ENCODE results near the gene IL18RAP.

Gene IL18RAP

DNA sequence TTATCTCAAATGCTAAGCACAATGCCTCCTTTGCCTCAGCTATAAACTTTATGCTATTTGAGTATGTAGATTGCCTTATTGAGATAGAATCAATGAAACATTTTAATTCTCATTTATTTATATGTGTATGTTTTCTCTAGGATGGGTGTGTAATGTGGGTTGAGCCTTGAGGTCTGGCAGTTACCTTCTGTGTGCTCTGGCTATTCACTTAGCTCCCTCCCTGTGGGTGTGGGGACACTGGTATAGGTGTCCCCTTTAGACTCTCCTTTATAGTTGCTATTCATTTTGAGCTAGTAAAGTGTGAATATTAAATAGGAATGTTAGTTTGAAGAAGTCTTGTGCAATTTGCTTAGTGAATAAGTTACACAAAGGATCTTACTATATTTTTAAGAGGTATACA lies 51.8 kb downstream of the IL18RAP start:
- TF ChIP-seq, protein P1, sequence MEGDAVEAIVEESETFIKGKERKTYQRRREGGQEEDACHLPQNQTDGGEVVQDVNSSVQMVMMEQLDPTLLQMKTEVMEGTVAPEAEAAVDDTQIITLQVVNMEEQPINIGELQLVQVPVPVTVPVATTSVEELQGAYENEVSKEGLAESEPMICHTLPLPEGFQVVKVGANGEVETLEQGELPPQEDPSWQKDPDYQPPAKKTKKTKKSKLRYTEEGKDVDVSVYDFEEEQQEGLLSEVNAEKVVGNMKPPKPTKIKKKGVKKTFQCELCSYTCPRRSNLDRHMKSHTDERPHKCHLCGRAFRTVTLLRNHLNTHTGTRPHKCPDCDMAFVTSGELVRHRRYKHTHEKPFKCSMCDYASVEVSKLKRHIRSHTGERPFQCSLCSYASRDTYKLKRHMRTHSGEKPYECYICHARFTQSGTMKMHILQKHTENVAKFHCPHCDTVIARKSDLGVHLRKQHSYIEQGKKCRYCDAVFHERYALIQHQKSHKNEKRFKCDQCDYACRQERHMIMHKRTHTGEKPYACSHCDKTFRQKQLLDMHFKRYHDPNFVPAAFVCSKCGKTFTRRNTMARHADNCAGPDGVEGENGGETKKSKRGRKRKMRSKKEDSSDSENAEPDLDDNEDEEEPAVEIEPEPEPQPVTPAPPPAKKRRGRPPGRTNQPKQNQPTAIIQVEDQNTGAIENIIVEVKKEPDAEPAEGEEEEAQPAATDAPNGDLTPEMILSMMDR (IDR thresholded peaks at IDR 0.05; ENCODE audit: control extremely low read depth, extremely low read depth, low read depth, missing control alignments): no peak
- CTCF ChIA-PET: interaction anchor here (0.8 to 6.5 kb wide), 6 partner anchors 9 to 228 kb away, joined by 3 to 63 read pairs (median 42); no protein-coding TSS in a partner anchor
- POLR2A ChIA-PET: no interaction called here
- no peak for DNase-seq (ENCODE audit: extremely low spot score)

DNA sequence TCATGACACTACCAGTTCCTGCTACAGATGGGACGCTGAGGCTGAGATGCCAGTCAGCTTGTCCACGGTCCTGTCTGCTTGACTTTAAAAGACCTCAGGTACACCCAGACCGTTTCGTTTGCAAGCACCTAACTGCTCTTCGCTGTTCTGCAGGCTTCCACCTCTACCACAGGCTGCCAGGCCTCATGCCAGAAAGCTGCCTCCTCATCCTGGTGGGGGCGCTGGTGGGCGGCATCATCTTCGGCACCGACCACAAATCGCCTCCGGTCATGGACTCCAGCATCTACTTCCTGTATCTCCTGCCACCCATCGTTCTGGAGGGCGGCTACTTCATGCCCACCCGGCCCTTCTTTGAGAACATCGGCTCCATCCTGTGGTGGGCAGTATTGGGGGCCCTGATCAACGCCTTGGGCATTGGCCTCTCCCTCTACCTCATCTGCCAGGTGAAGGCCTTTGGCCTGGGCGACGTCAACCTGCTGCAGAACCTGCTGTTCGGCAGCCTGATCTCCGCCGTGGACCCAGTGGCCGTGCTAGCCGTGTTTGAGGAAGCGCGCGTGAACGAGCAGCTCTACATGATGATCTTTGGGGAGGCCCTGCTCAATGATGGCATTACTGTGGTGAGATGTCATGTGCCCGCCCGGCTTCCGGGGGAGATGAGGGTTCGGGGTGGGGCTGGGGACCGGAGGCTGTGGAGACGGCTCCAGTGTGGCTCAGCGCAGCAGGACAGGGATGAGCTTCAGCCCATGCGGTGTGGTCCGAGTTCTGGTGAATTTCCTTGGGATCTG lies 55.9 kb downstream of the IL18RAP start:
- POLR2A ChIA-PET: no interaction called here
- TF ChIP-seq, protein P1 (IDR thresholded peaks at IDR 0.05; ENCODE audit: control extremely low read depth, extremely low read depth, low read depth, missing control alignments): no peak
- no peak for DNase-seq (ENCODE audit: extremely low spot score)
- CTCF ChIA-PET: interaction anchor here (1.0 to 2.8 kb wide), 2 partner anchors 10 to 42 kb away, joined by 3 to 9 read pairs; no protein-coding TSS in a partner anchor

DNA sequence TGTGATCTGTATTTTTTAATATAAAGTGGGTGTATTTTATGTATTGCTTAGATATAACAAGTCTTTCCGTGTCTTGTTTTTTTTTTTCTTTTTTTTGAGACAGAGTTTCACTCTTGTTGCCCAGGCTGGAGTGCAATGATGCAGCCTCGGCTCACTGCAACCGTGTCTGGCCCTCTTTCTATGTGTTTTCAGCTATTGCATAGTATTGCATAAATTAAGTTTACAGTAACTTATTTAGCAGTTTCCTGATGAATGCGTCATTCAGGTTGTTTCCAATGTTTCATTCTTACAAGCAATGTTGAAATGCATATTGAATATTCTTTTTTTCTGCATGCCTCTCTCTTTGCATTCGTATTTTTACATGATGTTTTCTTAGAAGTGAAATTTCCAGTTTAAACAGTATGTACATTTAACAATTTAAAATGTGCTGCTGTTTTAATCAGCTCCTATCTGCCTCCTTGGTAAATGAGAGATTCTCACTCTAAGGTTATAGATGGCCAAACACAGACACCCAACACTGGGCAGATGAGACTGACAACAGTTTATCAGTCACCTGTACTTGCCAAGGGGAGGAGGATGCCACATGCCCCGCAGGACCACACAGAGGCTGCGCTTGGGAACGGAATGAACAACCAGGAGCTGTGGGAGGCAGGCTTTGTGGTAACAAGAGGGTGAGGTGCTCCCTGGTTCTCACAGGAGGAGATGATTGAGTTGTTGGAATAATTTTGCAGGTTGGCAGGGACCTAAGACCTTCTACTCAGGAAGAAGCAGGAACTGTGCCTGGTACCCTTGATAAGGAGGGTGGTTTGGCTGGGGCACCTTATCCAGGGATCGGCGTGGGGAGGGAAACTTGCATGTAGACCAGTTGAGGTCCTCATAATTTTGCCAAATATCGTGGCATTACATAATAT lies 57.6 kb downstream of the IL18RAP start:
- POLR2A ChIA-PET: no interaction called here
- no peak for DNase-seq (ENCODE audit: extremely low spot score)
- CTCF ChIA-PET: interaction anchor here (1.2 kb wide), 1 partner anchor 31 kb away, joined by 3 read pairs; no protein-coding TSS in a partner anchor

DNA sequence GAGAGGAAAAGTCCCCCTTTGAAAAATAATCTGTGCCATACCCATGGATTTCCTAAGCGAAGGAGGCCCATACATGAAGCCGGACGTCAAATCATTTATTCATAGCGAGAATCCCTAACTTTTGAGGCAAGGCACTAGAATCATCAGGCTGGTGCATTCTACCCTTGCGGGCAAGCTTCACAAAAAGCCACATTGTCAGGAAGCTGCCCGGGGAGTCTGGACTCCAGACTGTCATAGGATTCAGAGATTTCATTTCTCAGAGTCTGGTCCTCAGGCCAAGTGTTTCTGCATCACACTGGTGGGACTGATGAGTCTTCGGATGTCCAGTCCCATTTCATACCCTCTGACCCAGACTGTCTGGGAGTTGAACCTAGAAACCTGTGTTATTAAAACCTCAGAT lies 59.0 kb downstream of the IL18RAP start:
- TF ChIP-seq, protein P1 (IDR thresholded peaks at IDR 0.05; ENCODE audit: control extremely low read depth, extremely low read depth, low read depth, missing control alignments): no peak
- no peak for DNase-seq (ENCODE audit: extremely low spot score)
- ChIA-PET POLR2A (no interaction called here), CTCF (interaction anchor here (1.2 kb wide), 1 partner anchor 32 kb away, joined by 3 read pairs; no protein-coding TSS in a partner anchor)

More for the DNA sequence above, 57.6 kb downstream of the IL18RAP start:
- TF ChIP-seq, protein P1 (IDR thresholded peaks at IDR 0.05; ENCODE audit: control extremely low read depth, extremely low read depth, low read depth, missing control alignments): no peak

DNA sequence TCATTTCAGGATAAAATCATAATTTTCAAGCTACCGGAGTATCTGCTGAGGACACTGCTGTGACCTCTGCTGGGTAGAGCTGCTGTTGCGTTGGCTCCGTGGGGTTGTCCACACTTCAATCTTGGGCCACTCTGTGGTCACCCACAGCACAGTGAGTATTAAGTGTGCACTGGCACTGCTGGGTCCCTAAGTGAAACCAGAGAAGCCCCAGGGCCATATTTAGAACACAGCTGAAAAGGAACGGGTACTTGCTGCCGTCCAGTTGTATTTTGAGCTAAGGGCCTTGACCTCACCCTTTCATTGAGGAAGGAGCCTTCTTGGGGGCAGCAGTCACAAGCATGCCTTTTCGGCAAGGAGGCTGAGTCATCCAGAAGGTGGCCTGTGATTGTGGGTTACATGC lies 60.1 kb downstream of the IL18RAP start:
- ChIA-PET CTCF (interaction anchor here (0.9 to 2.9 kb wide), 3 partner anchors 10 to 39 kb away, joined by 3 to 42 read pairs (median 4); partner anchors contain the start of gene SLC9A4), POLR2A (no interaction called here)
- no peak for DNase-seq (ENCODE audit: extremely low spot score)
- TF ChIP-seq, protein P1 (IDR thresholded peaks at IDR 0.05; ENCODE audit: control extremely low read depth, extremely low read depth, low read depth, missing control alignments): no peak

All from GM10248 (cell line).